Measurements from ENCODE around the gene CEP192. TPM values are rescaled to one million over a fixed set of nuclear protein-coding genes. Genes with fewer than 3 reads are reported as not detected.

The CEP192 gene
- total and polyA plus RNA-seq, 2 donors (not counting 1 experiment from before 2014, with no cell fraction given), result 39.3 to 47.3 TPM

DNA sequence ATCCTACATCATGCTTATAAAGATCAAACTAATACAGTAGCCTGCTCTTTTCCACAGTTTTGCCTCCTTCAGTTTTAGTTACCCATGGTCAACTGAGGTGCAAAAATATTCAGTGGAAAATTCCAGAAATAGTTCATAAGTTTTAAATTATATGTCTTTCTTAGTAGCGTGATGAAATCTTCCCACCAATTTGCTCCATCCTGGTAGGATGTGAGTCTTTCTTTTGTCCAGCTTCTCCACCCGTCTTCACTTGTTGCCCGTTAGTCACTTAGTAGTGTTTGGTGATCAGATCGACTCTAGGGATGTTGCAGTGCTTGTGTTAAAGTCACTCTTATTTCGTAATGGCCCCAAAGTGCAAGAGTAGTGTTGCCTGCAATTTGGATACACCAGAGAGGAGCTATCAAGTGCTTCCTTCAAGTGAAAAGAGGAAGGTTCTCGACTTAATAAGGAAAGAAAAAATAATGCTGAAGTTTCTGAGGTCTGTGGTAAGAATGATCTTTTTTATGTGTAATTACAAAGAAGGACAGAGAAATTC lies 57.0 kb downstream of the CEP192 start:
- no peaks in the 10 kb centered on the region for H3K27me3 ChIP-seq (replicated peaks in 1 of 4; ENCODE audit: control extremely low read depth in 1 of 4, control insufficient read depth in 3 of 4, insufficient read depth in 4 of 4, low read length in 3 of 4)
- no peak for TF ChIP-seq EZH2 (IDR thresholded peaks at IDR 0.05; ENCODE audit: borderline replicate concordance, insufficient read depth, low read depth, low read length, poor library complexity, severe bottlenecking)
- TF ChIP-seq, protein P1, sequence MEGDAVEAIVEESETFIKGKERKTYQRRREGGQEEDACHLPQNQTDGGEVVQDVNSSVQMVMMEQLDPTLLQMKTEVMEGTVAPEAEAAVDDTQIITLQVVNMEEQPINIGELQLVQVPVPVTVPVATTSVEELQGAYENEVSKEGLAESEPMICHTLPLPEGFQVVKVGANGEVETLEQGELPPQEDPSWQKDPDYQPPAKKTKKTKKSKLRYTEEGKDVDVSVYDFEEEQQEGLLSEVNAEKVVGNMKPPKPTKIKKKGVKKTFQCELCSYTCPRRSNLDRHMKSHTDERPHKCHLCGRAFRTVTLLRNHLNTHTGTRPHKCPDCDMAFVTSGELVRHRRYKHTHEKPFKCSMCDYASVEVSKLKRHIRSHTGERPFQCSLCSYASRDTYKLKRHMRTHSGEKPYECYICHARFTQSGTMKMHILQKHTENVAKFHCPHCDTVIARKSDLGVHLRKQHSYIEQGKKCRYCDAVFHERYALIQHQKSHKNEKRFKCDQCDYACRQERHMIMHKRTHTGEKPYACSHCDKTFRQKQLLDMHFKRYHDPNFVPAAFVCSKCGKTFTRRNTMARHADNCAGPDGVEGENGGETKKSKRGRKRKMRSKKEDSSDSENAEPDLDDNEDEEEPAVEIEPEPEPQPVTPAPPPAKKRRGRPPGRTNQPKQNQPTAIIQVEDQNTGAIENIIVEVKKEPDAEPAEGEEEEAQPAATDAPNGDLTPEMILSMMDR (IDR thresholded peaks at IDR 0.05), result no peak
- ATAC-seq (ENCODE audit: low read depth) (no peak), DNase-seq (no peak)
- H2AFZ ChIP-seq (ENCODE audit: insufficient read depth, low read depth, low read length, poor library complexity, severe bottlenecking), result no peak overlapping the region
- H3K4me3 Mint-ChIP-seq, result no peak overlapping the region
- intact Hi-C loops (cut with micrococcal nuclease), result no loop called here
- H3K4me3 ChIP-seq (ENCODE audit: control extremely low read depth in 1 of 5, extremely low read depth in 1 of 5, insufficient read depth in 1 of 5, low read depth in 2 of 5, low read length in 4 of 5), result no peak overlapping the region
- peaks cover 0 to 3% (median 0%) of the 10 kb centered on the region in 3 donors for H3K9me3 ChIP-seq (ENCODE audit: control extremely low read depth in 1 of 3, control insufficient read depth in 2 of 3, insufficient read depth in 1 of 3, low read length in 2 of 3)
- POLR2A ChIA-PET, result no interaction called here
- no peak overlapping the region for H3K9ac ChIP-seq (ENCODE audit: low read length)
- peaks cover 15% of the 10 kb centered on the region for H3K4me1 Mint-ChIP-seq
- H3K79me2 ChIP-seq (ENCODE audit: control insufficient read depth, insufficient read depth, low read length), result peaks cover 10% of the 10 kb centered on the region
- CTCF ChIA-PET, result no interaction called here
- H4K20me1 ChIP-seq (ENCODE audit: control insufficient read depth, insufficient read depth, low read length, poor library complexity, severe bottlenecking), result no peaks in the 10 kb centered on the region
- no peak overlapping the region for H3K27ac Mint-ChIP-seq
- no peaks in the 10 kb centered on the region for H3K9me3 Mint-ChIP-seq (ENCODE audit: insufficient read depth)
- H3K27ac ChIP-seq (ENCODE audit: low read length in 2 of 2), result no peak overlapping the region
- WGBS (ENCODE audit: insufficient coverage), result 79% methylated on average over 3 of the region's 6 CpGs
- H3K36me3 ChIP-seq (replicated peaks in 1 of 2; ENCODE audit: control extremely low read depth in 1 of 2, control insufficient read depth in 1 of 2, extremely low read depth in 1 of 2, insufficient read depth in 2 of 2, low read length in 1 of 2), result peaks cover 3 to 38% of the 10 kb centered on the region in 2 experiments
- no peak overlapping the region for H3K4me2 ChIP-seq (replicated peaks; ENCODE audit: low read depth, low read length, poor library complexity, severe bottlenecking)
- H3K27me3 Mint-ChIP-seq, result no peaks in the 10 kb centered on the region
- H3K4me1 ChIP-seq (ENCODE audit: control insufficient read depth in 2 of 2, insufficient read depth in 2 of 2, low read length in 2 of 2), result peaks cover 11 to 12% of the 10 kb centered on the region in 2 donors

DNA sequence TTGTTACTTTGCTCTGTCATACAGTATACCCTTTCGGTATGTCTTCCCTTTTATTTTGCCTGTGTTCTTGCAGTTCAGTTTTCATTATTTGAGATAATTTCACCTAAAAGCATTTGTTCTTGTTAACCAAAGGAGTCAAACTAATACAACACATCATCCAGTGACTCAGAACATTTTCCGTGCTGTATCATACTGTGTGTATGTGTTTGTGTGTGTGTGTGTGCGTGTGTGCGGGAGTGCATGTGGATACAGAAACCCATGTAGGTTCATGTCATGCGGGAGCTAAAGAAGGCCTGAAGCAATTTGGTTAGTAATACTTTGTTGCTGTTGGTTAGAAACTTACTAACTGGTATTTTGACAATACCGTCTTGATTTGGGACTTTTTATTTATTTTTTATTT lies 60.0 kb downstream of the CEP192 start:
- ChIA-PET CTCF (no interaction called here), POLR2A (interaction anchor here (0.5 kb wide), 1 partner anchor 1202 kb away, joined by 5 read pairs; no protein-coding TSS in a partner anchor)
- no peaks in the 10 kb centered on the region for H3K27me3 ChIP-seq (replicated peaks in 1 of 4; ENCODE audit: control extremely low read depth in 1 of 4, control insufficient read depth in 3 of 4, insufficient read depth in 4 of 4, low read length in 3 of 4)
- peak overlapping the region in 1 of 2 donors; percentile 78 for H3K27ac ChIP-seq (ENCODE audit: low read length in 2 of 2)
- H3K9me3 Mint-ChIP-seq (ENCODE audit: insufficient read depth), result no peaks in the 10 kb centered on the region
- peak overlapping the region; percentile 54 for H3K27ac Mint-ChIP-seq
- intact Hi-C loops (cut with micrococcal nuclease), result no loop called here
- peaks cover 17% of the 10 kb centered on the region for H3K4me1 Mint-ChIP-seq
- H4K20me1 ChIP-seq (ENCODE audit: control insufficient read depth, insufficient read depth, low read length, poor library complexity, severe bottlenecking), result no peaks in the 10 kb centered on the region
- WGBS (ENCODE audit: insufficient coverage), result 100% methylated on average over 3 of the region's 6 CpGs
- no peak for TF ChIP-seq EZH2 (IDR thresholded peaks at IDR 0.05; ENCODE audit: borderline replicate concordance, insufficient read depth, low read depth, low read length, poor library complexity, severe bottlenecking)
- TF ChIP-seq, protein P1 (IDR thresholded peaks at IDR 0.05), result no peak
- peaks cover 13% of the 10 kb centered on the region for H3K79me2 ChIP-seq (ENCODE audit: control insufficient read depth, insufficient read depth, low read length)
- H3K4me2 ChIP-seq (replicated peaks; ENCODE audit: low read depth, low read length, poor library complexity, severe bottlenecking), result no peak overlapping the region
- H3K4me3 Mint-ChIP-seq, result no peak overlapping the region
- no peak overlapping the region for H3K4me3 ChIP-seq (ENCODE audit: control extremely low read depth in 1 of 5, extremely low read depth in 1 of 5, insufficient read depth in 1 of 5, low read depth in 2 of 5, low read length in 4 of 5)
- peaks cover 1 to 54% of the 10 kb centered on the region in 2 experiments for H3K36me3 ChIP-seq (replicated peaks in 1 of 2; ENCODE audit: control extremely low read depth in 1 of 2, control insufficient read depth in 1 of 2, extremely low read depth in 1 of 2, insufficient read depth in 2 of 2, low read length in 1 of 2)
- H3K4me1 ChIP-seq (ENCODE audit: control insufficient read depth in 2 of 2, insufficient read depth in 2 of 2, low read length in 2 of 2), result peaks cover 11 to 12% of the 10 kb centered on the region in 2 donors
- no peak overlapping the region for H2AFZ ChIP-seq (ENCODE audit: insufficient read depth, low read depth, low read length, poor library complexity, severe bottlenecking)
- ATAC-seq (ENCODE audit: low read depth) (no peak), DNase-seq (no peak)
- no peaks in the 10 kb centered on the region for H3K27me3 Mint-ChIP-seq
- H3K9me3 ChIP-seq (ENCODE audit: control extremely low read depth in 1 of 3, control insufficient read depth in 2 of 3, insufficient read depth in 1 of 3, low read length in 2 of 3), result no peaks in the 10 kb centered on the region
- no peak overlapping the region for H3K9ac ChIP-seq (ENCODE audit: low read length)
